ENCODE measurements around the gene LRRC4B. TPM values are rescaled to one million over a fixed set of nuclear protein-coding genes. Genes with fewer than 3 reads are reported as not detected.
"Not testable (repeated sequence)": the region's sequence is repeated elsewhere in the genome, so short reads cannot be mapped to it uniquely, and the experiment has no call there.

LRRC4B gene
- polyA plus RNA-seq, 4 donors = 15.0 to 27.1 (median 22.9) TPM

DNA sequence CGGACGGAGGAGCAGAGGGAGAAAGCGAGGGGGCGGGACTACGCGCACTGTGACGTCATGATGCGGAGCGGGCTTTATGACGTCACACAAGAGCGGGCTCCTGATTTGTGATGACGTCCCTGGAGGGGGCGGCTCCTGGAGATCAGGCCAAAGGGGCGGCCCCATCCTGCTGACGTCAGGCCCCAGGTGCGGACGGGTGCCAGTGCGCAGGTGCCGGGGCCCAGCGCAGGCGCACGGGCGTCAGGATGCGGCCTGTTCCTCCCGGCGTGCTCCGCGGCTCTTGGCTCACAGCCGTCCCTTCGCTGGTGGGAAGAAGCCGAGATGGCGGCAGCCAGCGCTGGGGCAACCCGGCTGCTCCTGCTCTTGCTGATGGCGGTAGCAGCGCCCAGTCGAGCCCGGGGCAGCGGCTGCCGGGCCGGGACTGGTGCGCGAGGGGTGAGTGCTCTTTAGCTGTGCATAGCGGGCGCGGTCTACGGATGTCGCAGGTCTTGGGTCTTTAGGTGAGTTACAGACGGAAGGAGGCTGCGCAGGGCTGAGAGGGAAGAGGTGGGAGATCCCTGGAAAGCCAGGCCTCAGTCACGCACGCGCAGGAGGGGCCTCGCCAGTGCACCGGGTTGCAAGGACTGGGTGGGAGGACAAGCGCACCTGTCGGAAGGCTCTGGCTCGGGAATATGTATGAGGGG, 91.9 kb downstream of the LRRC4B start, which contains the start of the genes EMC10 and GARIN5A:
Gene EMC10, plus strand, starts transcription at position 284 of the 683 bp plus-strand sequence. Its CDS starts 38 bp downstream, at position 322.
Gene GARIN5A, minus strand, starts transcription at position 625 of the 683 bp plus-strand sequence. Its CDS starts 460 bp downstream, at position 165.
- DNase-seq (ENCODE audit: low read depth in 4 of 4, low spot score in 2 of 4) = peak; percentile 64 to 89 (median 86)

GRCh38 chr19:50475736-50476223, 92.5 kb downstream of the LRRC4B start:
- no peak for DNase-seq (ENCODE audit: low read depth in 4 of 4, low spot score in 2 of 4)

DNA sequence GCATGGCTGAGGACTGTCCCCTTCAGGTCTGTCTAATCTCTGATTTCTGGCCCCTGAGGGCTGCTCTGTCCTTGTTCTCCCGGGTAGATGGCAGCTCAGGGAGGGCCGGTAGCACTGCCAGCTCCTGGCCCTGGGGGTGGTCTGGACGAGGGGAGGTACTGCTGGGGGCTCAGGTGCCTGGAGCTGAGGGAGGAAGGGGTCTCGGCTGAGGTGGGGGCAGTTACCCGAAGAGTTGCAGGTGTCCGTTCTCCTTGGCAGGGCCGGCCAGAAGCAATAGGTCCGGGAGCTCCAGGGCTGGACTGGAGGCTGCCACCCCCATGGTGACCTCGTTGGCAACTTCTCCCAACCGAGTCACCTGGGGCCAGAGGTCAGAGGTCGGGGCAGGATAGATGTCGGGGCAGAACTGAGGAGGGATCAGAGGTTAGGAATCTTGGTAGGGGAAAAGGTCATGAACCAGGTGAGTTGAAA, 93.1 kb downstream of the LRRC4B start:
- no peak for DNase-seq (ENCODE audit: low read depth in 4 of 4, low spot score in 2 of 4)

- not testable (repeated sequence) for DNase-seq (ENCODE audit: low read depth in 4 of 4, low spot score in 2 of 4)
These were observed 94.9 kb downstream of the LRRC4B start for GRCh38 chr19:50473336-50473735.

GRCh38 chr19:50468818-50469217, 99.4 kb downstream of the LRRC4B start:
- DNase-seq (ENCODE audit: low read depth in 4 of 4, low spot score in 2 of 4) = no peak

DNA sequence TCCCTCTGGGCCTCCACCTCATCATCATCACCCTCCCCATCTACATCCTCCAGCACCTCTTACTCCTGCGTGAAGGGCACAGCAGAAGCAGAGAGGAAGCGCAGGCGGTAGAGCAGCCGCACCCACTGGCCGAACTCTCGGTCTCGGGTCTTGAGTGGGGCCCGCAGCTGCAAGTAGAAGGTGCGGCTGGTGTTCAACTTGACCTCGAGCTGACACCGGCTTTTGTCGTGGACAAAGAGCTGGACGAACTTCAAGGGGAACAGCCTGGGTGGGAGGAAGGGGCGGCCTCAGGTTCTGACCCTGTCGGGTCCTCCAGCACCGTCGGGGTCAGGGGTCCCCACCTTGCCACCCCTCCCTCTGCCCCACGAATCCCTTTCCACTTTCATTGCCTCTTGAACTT, 100.7 kb downstream of the LRRC4B start:
- DNase-seq (ENCODE audit: low read depth in 4 of 4, low spot score in 2 of 4) = no peak

Other genes starting within 250 kb of the LRRC4B start
- gene KCNC3, start 239.1 kb downstream of the LRRC4B start, polyA plus RNA-seq (ENCODE audit: insufficient read length in 4 of 4) = 10 to 100 TPM; 25.0 to 82.0 (median 48.5) TPM
- gene NAPSA, start 202.8 kb downstream of the LRRC4B start, polyA plus RNA-seq (ENCODE audit: insufficient read length in 4 of 4) = 10 to 100 TPM in 2 of 4 donors, 1 to 10 TPM in 2; 9.0 to 11.0 (median 10.0) TPM
- 10 to 100 TPM; 28.9 to 45.4 (median 40.2) TPM for gene NR1H2, start 192.0 kb downstream of the LRRC4B start, polyA plus RNA-seq (ENCODE audit: insufficient read length in 4 of 4)
- gene POLD1, start 184.1 kb downstream of the LRRC4B start, polyA plus RNA-seq (ENCODE audit: insufficient read length in 4 of 4) = 10 to 100 TPM; 16.5 to 40.5 (median 33.7) TPM
- 1 to 10 TPM in 2 of 4 donors, under 1 TPM in 2; 0.46 to 1.3 (median 0.90) TPM for gene SPIB, start 149.5 kb downstream of the LRRC4B start, polyA plus RNA-seq (ENCODE audit: insufficient read length in 4 of 4)
- 1 to 10 TPM in 3 of 4 donors, under 1 TPM in 1; 0.86 to 1.9 (median 1.2) TPM for gene MYBPC2, start 135.5 kb downstream of the LRRC4B start, polyA plus RNA-seq (ENCODE audit: insufficient read length in 4 of 4)
- 100 to 1,000 TPM; 109 to 209 (median 150) TPM for gene EMC10, start 91.9 kb downstream of the LRRC4B start, polyA plus RNA-seq (ENCODE audit: insufficient read length in 4 of 4)
- 10 to 100 TPM in 2 of 4 donors, 1 to 10 TPM in 2; 6.6 to 12.4 (median 9.5) TPM for gene GARIN5A, start 91.6 kb downstream of the LRRC4B start, polyA plus RNA-seq (ENCODE audit: insufficient read length in 4 of 4)
- 10 to 100 TPM in 3 of 4 donors, 1 to 10 TPM in 1; 8.9 to 20.2 (median 15.2) TPM for gene JOSD2, start 57.2 kb downstream of the LRRC4B start, polyA plus RNA-seq (ENCODE audit: insufficient read length in 4 of 4)
- 10 to 100 TPM in 2 of 4 donors, 1 to 10 TPM in 2; 7.2 to 13.3 (median 10.6) TPM for gene ASPDH, start 54.5 kb downstream of the LRRC4B start, polyA plus RNA-seq (ENCODE audit: insufficient read length in 4 of 4)
- gene SYT3, start 71.4 kb upstream of the LRRC4B start, polyA plus RNA-seq (ENCODE audit: insufficient read length in 4 of 4) = 1 to 10 TPM in 1 of 4 donors, under 1 TPM in 3; 0.54 to 1.4 (median 0.73) TPM
- 1 to 10 TPM; 1.3 to 5.1 (median 3.4) TPM for gene C19orf81, start 81.0 kb upstream of the LRRC4B start, polyA plus RNA-seq (ENCODE audit: insufficient read length in 4 of 4)
- gene SHANK1, start 151.4 kb upstream of the LRRC4B start, polyA plus RNA-seq (ENCODE audit: insufficient read length in 4 of 4) = 1 to 10 TPM; 4.3 to 9.9 (median 6.9) TPM
- 10 to 100 TPM; 30.0 to 45.4 (median 35.2) TPM for gene CLEC11A, start 154.9 kb upstream of the LRRC4B start, polyA plus RNA-seq (ENCODE audit: insufficient read length in 4 of 4)
- gene GPR32, start 202.0 kb upstream of the LRRC4B start, polyA plus RNA-seq (ENCODE audit: insufficient read length in 4 of 4) = not detected
- gene ACP4, start 222.0 kb upstream of the LRRC4B start, polyA plus RNA-seq (ENCODE audit: insufficient read length in 4 of 4) = under 1 TPM in 3 of 4 donors, not detected in 1; 0.10 to 0.52 (median 0.25) TPM

All from left renal cortex interstitium (tissue), 4 donors.